GM19328 (cell line): ENCODE results near the gene SEH1L.
"Not testable (repeated sequence)": the region's sequence is repeated elsewhere in the genome, so short reads cannot be mapped to it uniquely, and the experiment has no call there.

Source experiments
- ATAC-seq: cut with Tn5 transposase; IDR thresholded peaks from one replicate; pipeline ENCODE4 v1.9.1; 2021; ENCODE audit warnings: mild to moderate bottlenecking, moderate library complexity; ENCODE audit not compliant: unreplicated experiment

Gene SEH1L

GRCh38 chr18:12995424-12995823 lies 47.6 kb downstream of the SEH1L start:
- ATAC-seq = no peak

DNA sequence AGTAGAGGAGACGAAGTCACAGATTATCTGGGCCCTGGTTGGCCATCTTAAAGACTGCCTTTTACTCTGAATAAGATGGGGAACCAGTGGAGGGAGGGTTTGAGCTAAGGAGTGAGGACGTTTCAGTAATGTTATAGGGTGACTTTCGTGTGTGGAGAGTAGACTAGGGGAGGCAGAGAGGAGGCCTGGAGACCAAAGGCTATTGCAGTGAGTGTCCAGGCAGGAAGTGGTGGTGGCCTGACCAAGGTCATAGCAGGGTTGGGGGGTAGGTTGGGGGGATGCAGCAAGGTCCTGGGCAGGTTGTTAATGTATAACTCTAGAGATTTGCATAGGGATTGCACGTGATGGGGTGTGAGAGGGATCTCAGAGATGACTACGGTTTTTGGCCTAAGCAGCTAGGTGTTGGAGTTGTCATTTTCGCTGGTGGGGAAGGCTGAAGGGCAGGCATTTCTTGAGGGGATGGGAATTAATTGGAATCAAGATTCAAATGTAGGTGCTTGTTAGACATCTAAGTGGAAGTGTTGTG lies 48.2 kb downstream of the SEH1L start:
- no peak for ATAC-seq

GRCh38 chr18:12996661-12997292 lies 49.0 kb downstream of the SEH1L start:
- ATAC-seq = no peak

DNA sequence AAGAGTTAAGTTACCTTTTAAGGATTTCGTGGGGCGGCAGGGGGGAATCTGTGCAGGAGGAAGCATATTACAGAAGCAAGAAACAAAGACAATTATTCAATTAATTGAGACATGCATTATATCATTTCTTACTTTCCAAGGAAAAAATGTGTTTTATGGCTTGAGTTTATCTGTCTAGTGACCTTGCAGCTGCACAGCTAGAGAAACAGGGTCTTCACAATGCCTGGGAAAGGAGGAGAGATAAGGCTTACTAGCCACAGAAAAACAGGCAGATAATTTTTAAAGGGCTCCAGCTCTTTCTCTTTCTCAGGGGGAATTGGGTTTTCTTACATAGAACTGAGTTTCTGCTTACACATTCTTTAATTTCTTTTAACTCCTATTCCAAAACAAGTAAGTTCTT lies 49.5 kb downstream of the SEH1L start:
- not testable (repeated sequence) for ATAC-seq

DNA sequence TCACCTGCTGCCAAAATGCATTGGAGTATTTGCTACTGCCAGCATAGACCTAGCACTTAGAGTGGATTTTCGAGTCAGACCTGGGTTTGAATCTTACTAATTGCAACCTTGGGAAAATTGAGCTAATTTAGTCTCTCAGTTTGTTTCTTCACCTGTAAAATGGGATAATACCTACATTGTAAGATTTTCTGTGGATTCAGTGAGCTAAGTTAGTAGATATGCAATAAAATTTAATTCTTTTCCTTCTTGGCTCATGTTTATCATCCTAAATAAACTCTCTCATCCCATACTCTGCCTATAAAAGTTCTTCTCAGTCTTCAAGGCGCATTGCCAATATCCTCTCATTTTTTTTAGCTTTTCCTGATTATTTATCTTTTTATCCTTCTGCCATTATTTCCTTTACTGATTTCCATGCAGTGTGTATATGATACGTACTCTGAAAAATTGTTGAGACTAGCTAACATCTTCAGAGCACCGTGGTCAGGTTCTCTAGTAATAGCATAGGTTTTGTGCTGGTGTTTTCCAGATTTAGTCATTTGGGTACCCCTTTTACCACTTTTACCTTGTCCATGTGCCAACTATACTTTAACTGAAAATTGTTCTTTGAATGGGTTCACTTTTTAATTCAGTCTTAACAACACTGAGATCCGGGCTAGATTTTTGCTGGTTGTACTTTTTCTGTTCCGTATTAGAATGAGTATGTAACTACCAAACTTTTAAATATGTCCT lies 50.7 kb downstream of the SEH1L start:
- ATAC-seq = no peak

- no peak for ATAC-seq
Observed at GRCh38 chr18:13003466-13003896, 55.7 kb downstream of the SEH1L start.

- no peak for ATAC-seq
Observed at GRCh38 chr18:13004396-13004795, 56.6 kb downstream of the SEH1L start.

DNA sequence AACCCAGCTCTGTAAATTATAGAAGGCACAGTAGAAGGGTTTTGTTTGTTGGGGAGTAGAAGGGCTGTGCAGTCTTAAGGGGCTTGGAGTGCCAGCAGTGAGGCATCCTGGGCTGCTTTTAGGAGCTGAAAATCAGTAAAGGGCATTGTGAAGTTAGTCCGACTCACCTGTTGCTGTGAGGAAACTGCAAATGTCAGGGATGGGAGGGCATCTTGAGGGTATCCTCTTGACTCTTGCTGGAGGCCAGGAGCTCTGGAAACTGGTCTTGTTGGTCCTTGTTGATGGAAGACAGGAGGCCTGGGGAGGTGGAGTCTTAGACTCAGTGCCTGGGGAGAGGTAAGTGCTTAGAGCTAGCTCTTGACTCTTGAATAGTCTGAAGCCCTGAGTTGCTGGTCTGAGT lies 57.5 kb downstream of the SEH1L start:
- ATAC-seq = no peak

GRCh38 chr18:13006531-13007247 lies 58.9 kb downstream of the SEH1L start:
- ATAC-seq = no peak

DNA sequence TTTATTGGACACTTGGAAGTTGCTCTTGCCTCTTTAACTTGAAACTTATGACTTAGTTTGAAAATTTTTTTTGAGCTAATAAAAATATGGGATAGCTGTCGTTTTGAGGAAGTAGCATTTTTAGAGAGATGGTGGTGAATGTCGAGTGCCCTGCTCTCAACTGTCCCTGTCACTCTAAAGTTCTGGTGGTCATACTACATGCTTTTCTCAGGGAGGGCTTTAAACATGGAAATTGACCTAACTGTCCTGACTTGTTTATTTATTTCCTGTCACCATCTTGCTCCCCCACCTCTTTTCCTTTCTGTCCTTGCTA lies 59.4 kb downstream of the SEH1L start:
- ATAC-seq = no peak

- no peak for ATAC-seq
Observed at GRCh38 chr18:13011719-13012118, 63.9 kb downstream of the SEH1L start.

GRCh38 chr18:13014232-13014631 lies 66.4 kb downstream of the SEH1L start:
- no peak for ATAC-seq

DNA sequence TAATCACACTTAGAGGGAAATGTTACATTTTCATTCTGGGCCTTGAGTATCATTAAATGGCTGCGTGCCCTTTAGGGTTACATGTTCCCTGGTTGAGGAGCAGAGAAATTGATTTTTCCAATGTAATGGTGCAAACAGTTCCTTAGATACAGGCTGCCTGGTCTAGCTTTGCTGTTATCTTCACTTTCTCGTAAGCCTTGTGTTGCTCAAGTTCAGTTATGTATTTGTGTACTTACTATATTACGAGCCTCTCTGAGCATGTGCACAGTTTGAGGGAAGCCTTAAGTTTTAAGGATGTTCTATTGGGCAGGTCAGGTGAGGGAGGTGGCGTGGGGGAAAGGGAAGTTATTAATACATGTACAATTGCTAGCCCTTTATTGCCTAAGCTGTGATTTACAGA lies 67.0 kb downstream of the SEH1L start:
- ATAC-seq = no peak

- no peak for ATAC-seq
Observed at GRCh38 chr18:13017247-13017875, 69.5 kb downstream of the SEH1L start.

GRCh38 chr18:13018374-13018773 lies 70.6 kb downstream of the SEH1L start:
- ATAC-seq = no peak

GRCh38 chr18:13019301-13019700 lies 71.5 kb downstream of the SEH1L start:
- no peak for ATAC-seq

- ATAC-seq = no peak
Observed at GRCh38 chr18:13022644-13023043, 74.8 kb downstream of the SEH1L start.

DNA sequence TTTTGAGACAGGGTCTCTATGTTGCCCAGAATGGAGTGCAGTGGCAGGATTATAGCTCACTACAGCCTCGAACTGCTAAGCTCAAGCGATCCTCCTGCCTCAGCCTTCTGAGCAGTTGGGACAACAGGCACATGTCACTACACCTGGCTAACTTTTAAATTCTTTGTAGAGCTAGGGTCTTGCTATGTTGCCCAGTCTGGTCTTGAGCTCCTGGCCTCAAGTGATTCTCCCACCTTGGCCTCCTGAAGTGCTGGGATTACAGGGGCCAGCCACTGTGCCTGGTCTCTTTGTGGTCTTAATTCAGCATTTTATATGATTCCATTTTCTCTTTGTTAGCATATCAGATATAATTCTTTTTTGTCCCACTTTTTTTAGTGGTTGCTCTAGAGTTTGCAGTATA lies 77.4 kb downstream of the SEH1L start:
- no peak for ATAC-seq

DNA sequence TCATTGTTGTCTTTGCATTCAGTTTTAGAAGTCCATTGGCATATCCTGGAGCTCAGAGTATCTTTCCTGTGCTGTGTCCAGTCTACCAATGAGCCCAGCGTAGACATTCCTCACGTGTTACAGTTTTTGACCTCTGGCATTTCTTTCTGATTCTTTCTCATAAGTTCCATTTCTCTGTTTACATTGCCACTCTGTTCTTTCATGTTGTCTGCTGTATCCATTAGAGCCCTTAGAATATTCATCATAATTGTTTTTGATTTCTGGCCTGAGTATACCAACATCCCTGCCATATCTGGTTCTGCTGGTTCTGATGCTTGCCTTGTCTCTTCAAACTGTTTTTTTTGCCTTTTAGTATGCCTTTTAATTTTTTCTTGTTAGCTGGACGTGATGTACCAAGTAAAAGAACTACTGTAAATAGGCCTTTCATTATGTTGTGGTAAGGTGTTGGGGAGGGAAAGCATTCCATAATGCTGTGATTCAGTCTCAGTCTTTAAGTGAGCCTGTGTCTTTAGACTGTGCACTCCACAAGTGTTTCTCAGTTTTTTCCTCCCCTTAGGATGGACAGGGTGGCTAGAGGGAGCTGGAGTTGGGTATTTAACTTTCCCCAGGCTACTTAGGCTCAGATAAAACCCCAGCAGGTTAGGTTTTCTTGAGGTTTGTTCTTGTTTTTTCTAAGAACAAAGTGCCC lies 78.9 kb downstream of the SEH1L start:
- ATAC-seq = no peak

GRCh38 chr18:13028869-13029268 lies 81.1 kb downstream of the SEH1L start:
- ATAC-seq = no peak

DNA sequence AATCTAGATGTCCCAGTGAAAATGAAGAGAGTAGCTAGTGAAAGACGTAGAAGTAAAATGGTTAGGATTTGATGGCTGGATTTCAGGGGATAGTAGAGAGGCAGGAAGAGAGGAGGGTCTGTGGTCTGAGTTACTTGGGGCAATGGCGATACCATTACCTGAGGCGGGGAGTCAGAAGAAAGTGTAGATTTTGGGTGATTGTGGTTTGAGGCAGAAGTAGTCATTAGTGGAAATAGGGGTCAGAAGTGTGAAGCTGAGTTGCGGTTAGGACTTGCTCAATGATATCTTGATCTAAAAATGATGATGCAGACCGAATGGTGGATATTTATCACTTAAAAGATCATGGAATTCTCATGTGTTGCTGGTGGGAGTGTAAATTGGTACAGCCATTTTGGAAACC lies 84.4 kb downstream of the SEH1L start:
- ATAC-seq = no peak
